ENCODE results near the gene IFNA21.

DNA sequence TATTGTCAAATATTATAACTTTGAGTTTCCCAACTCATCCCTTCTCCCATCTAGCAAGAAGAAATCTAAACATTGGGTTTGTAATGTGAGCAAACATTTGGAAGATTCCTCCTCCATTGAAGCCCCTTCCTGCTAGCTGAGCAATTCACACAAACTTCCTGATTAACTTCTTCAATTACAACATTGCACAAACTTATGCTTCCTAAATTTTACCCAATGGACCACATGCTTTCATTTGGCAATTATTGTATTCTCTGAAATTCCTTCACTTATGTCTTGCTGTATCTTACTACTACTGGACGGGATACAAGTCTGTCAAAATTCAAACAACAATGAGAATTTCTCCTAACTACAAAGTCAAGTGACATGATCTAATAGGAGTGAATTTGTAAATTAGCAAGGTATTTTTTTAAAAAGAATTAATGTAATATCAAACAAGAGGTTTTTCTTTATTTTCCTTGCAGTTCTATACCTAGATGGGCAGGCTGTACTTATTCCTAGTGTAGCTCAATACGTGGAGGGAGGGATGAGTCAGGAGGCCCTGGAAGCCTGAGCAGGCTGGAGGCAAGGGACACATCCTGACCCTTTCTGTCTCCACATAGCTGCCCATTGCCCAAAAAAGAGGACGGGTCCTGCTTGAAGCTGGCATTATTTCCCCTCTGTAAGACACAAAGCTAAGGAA lies 13.0 kb downstream of the IFNA21 start:
- TF ChIP-seq, protein P1, sequence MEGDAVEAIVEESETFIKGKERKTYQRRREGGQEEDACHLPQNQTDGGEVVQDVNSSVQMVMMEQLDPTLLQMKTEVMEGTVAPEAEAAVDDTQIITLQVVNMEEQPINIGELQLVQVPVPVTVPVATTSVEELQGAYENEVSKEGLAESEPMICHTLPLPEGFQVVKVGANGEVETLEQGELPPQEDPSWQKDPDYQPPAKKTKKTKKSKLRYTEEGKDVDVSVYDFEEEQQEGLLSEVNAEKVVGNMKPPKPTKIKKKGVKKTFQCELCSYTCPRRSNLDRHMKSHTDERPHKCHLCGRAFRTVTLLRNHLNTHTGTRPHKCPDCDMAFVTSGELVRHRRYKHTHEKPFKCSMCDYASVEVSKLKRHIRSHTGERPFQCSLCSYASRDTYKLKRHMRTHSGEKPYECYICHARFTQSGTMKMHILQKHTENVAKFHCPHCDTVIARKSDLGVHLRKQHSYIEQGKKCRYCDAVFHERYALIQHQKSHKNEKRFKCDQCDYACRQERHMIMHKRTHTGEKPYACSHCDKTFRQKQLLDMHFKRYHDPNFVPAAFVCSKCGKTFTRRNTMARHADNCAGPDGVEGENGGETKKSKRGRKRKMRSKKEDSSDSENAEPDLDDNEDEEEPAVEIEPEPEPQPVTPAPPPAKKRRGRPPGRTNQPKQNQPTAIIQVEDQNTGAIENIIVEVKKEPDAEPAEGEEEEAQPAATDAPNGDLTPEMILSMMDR (IDR thresholded peaks at IDR 0.05; ENCODE audit: extremely low read depth in 1 of 2, insufficient read depth in 1 of 2, low read depth in 1 of 2, low read length in 2 of 2): no peak
- TF ChIP-seq POLR2AphosphoS5 (IDR thresholded peaks at IDR 0.05; ENCODE audit: insufficient read depth, low read depth, low read length) (no peak), POLR2A (IDR thresholded peaks at IDR 0.05; ENCODE audit: low read depth, low read length) (no peak), GATA2 (IDR thresholded peaks at IDR 0.05; ENCODE audit: insufficient read depth, insufficient read length, low read depth, low read length) (no peak), EZH2 (IDR thresholded peaks at IDR 0.05; ENCODE audit: borderline replicate concordance, low read depth, low read length, severe bottlenecking) (no peak), MAX (IDR thresholded peaks at IDR 0.05; ENCODE audit: insufficient read depth, insufficient read length) (no peak)

All from endothelial cell of umbilical vein (primary cell).